T-helper 22 cell (primary cell): Measurements from ENCODE around the gene SLC13A2.

ENCODE experiments used
- DNase-seq: peaks from one replicate; pipeline ENCODE4 v3.0.0-alpha.2; 2020; ENCODE audit warnings: low read depth

SLC13A2 gene

GRCh38 chr17:28534740-28535375 lies 61.4 kb downstream of the SLC13A2 start:
- no peak for DNase-seq

- no peak for DNase-seq
Measured at GRCh38 chr17:28536532-28537218, 63.2 kb downstream of the SLC13A2 start.

GRCh38 chr17:28537219-28537610 lies 63.8 kb downstream of the SLC13A2 start:
- DNase-seq, result no peak

- no peak for DNase-seq
Measured at GRCh38 chr17:28538296-28538895, 65.0 kb downstream of the SLC13A2 start.

GRCh38 chr17:28540231-28540630 lies 66.8 kb downstream of the SLC13A2 start:
- no peak for DNase-seq

- DNase-seq, result no peak
Measured at GRCh38 chr17:28541439-28541838, 68.0 kb downstream of the SLC13A2 start.

GRCh38 chr17:28544402-28545140 lies 71.1 kb downstream of the SLC13A2 start:
- DNase-seq, result no peak

GRCh38 chr17:28545141-28545503 lies 71.7 kb downstream of the SLC13A2 start:
- DNase-seq, result no peak

- DNase-seq, result no peak
Measured at GRCh38 chr17:28545787-28546415, 72.5 kb downstream of the SLC13A2 start.

- DNase-seq, result no peak
Measured at GRCh38 chr17:28547096-28547622, 73.7 kb downstream of the SLC13A2 start.
